Activated naive CD8-positive, alpha-beta T cell (primary cell): Measurements from ENCODE around the gene LRMDA.

Source experiments
- H3K27ac Mint-ChIP-seq: one replicate; pipeline ENCODE4 v1.8.0; 2021; ENCODE audit warnings: mixed read lengths
- H3K27me3 Mint-ChIP-seq: one replicate; pipeline ENCODE4 v1.8.0; 2021; ENCODE audit warnings: mixed read lengths
- H3K36me3 Mint-ChIP-seq: one replicate; pipeline ENCODE4 v1.8.0; 2021; ENCODE audit warnings: mixed read lengths
- H3K4me1 Mint-ChIP-seq: one replicate; pipeline ENCODE4 v1.8.0; 2021; ENCODE audit warnings: low read depth, mixed read lengths
- H3K4me3 Mint-ChIP-seq: one replicate; pipeline ENCODE4 v1.8.0; 2021; ENCODE audit warnings: mild to moderate bottlenecking, mixed read lengths
- H3K9me3 Mint-ChIP-seq: one replicate; pipeline ENCODE4 v1.8.0; 2021; ENCODE audit warnings: low read depth, mixed read lengths

LRMDA gene

DNA sequence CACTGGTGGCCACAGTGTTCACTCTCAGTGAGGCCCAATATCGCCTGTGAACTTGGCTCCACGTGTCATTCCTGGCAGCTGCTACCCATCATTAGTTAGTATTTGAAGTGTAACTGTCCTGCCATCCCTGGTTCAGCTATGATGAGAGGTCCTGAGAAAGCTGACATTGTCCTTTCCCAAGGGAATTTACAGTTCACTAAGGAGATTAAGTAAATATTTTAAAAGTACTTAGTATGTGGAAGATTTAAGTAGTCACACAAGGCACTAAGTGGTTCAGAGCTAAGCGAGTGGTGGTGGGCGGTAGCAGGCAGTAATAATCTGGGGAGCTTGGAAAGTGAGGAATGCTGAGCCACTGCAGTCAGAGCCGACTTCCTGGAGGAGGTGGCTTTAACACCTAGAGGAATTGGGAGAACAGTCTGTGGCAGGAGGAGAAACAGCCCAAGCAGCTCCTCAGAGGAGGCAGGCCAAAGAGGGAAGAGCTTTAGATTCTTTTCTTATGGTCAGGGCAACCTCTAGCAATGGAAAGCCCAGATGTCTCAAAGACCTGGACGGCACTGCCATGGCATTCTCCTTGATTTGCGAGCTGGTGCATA, 519.7 kb downstream of the LRMDA start:
- H3K27me3 Mint-ChIP-seq: peaks cover 1% of the 10 kb centered on the region
- no peaks in the 10 kb centered on the region for H3K9me3 Mint-ChIP-seq
- H3K4me1 Mint-ChIP-seq: no peaks in the 10 kb centered on the region
- H3K36me3 Mint-ChIP-seq: no peaks in the 10 kb centered on the region
- H3K4me3 Mint-ChIP-seq: no peak overlapping the region
- H3K27ac Mint-ChIP-seq: no peak overlapping the region

DNA sequence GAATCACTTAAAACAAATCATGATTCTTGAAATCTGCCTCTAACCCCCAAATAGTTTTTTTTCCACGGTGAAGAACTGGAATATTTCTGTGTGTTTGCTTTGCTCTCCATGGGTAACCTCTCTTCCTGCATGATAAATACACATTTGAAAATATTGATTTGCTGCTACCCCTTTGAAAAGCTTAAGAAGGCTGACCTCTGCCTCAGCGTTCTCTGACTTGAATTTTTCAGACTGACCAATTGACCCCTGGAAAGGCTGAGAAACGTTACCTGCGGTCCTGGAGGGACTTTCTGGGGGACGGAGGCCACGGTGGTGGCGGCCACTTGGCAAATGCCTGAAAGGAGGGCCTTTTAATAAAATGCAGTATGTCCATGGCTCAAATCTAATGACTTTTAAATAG, 520.2 kb downstream of the LRMDA start:
- H3K27ac Mint-ChIP-seq: no peak overlapping the region
- H3K4me3 Mint-ChIP-seq: no peak overlapping the region
- no peaks in the 10 kb centered on the region for H3K9me3 Mint-ChIP-seq
- H3K4me1 Mint-ChIP-seq: no peaks in the 10 kb centered on the region
- no peaks in the 10 kb centered on the region for H3K36me3 Mint-ChIP-seq
- H3K27me3 Mint-ChIP-seq: peaks cover 1% of the 10 kb centered on the region

DNA sequence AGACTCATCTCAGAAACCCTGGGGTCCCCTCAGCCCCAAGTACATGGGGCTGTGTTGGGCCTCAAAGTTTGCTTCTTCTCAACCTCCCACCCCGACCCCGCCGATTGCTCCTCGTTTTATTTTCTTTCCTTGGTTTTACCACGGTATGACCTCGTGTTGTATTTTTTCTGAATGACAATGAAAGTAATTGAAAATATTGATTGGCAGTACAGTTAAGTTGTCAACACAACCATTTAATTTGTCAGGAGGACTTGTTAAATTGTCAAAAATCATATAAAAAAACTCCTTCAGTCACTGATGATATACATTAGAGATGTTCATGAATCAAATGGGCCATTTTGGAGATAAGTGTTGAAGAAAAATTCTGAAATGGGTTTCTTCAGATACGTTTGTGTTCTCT, 520.7 kb downstream of the LRMDA start:
- Mint-ChIP-seq H3K9me3 (no peaks in the 10 kb centered on the region), H3K4me3 (no peak overlapping the region), H3K4me1 (no peaks in the 10 kb centered on the region), H3K27me3 (peaks cover 1% of the 10 kb centered on the region), H3K36me3 (no peaks in the 10 kb centered on the region), H3K27ac (no peak overlapping the region)

DNA sequence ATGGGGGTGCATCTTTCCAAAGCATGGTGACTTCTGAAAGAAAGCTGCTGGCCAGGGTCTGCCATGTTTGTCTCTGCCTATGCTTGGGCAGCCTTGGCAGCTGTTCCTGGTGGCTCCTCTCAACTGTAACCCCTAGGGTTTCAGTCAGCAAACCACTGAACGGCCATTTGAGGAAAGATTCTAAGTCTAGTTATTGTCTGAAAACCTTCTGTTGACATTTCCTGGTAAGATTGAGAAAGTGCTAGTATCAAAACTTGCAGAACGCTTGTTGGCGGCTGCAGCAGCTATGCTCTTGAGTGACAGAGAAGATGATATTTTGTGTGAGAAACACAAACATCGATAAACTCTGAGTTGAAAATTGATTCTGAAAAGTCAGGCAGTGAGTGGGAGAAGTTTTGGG, 523.1 kb downstream of the LRMDA start:
- Mint-ChIP-seq H3K9me3 (no peaks in the 10 kb centered on the region), H3K4me1 (no peaks in the 10 kb centered on the region), H3K36me3 (no peaks in the 10 kb centered on the region), H3K4me3 (no peak overlapping the region), H3K27me3 (peaks cover 1% of the 10 kb centered on the region), H3K27ac (no peak overlapping the region)

DNA sequence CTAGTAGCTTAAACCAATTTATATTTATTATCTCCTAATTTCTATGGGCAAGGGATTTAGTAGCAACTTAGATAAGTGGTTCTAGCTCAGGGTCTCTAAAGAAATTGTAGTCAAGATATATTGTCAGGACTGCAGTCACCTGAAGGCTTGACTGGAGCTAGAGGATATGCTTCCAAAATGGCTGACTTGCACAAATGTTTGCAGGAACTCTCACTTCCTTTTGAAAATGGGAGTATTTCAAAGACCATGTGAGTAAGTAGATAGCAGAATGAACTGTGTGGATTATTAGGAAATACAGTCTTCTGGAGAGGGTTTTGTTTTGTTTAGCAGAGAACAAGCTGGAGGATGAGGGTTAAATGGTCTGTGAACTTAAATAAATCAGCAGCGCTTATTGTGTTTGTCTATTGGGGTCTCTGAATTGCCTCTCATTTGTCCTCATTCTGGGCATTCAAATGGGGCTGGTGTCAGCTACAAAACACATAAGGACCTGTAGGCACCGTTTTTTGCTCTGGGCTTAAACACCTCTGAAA, 524.6 kb downstream of the LRMDA start:
- no peaks in the 10 kb centered on the region for H3K9me3 Mint-ChIP-seq
- no peaks in the 10 kb centered on the region for H3K4me1 Mint-ChIP-seq
- H3K27ac Mint-ChIP-seq: no peak overlapping the region
- H3K4me3 Mint-ChIP-seq: no peak overlapping the region
- no peaks in the 10 kb centered on the region for H3K36me3 Mint-ChIP-seq
- H3K27me3 Mint-ChIP-seq: peaks cover 1% of the 10 kb centered on the region

DNA sequence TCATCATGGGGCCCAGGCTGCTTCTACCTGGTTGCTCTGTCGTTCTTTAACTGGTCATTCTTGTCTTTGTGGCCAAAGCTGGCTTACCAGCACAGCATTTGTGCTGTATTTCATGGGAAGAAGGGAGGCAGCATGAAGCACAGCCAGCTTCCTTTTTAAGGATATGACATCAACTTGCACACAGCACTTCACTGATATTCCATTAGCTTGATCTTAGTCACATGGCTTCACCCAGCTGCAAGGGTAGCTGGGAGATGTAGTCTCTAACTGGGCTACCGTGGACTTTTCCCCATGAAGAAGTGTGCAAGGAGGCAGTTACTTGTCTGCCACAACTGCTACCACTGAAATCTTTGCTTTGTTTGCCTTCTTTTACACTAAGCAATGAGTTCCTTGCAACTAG, 525.2 kb downstream of the LRMDA start:
- H3K27ac Mint-ChIP-seq: no peak overlapping the region
- H3K4me3 Mint-ChIP-seq: no peak overlapping the region
- no peaks in the 10 kb centered on the region for H3K36me3 Mint-ChIP-seq
- H3K4me1 Mint-ChIP-seq: no peaks in the 10 kb centered on the region
- H3K9me3 Mint-ChIP-seq: no peaks in the 10 kb centered on the region
- peaks cover 1% of the 10 kb centered on the region for H3K27me3 Mint-ChIP-seq

DNA sequence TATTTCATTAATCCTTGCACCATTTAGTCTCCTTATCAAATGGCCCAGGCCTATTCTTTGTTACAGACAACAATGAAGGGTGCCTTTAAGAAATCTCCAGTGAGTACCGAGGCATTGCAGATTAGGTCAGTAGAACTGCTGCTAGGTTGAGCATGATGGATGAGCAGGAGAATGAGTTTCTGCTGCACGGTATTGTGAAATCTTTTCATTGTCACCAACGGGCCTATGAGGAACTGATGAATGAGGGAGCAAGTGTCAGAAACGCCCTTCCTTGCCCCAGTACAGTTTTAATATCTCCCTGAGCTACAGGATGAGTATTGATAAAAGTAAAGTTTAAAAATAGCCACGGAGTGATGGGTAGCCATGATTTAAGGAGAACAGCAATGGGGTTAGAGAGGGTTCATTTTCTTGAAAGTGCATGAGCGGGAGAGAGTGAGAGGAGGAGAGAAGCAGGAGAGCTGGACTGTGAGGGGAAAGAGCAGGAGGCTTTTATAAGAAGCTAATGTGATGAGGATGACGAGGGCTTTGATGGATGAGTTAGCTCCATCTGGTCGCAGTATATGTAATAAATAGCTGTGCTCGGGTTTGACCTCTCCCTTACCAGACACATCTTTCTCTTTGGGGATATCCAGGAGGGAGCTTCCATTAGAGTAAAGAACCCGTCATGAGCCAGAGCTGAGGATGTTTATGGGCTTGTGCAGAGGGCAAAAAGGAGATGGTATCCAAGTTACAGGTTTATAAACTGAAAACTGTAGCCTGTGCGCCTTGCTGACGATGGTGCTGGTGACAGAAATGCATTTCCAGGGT, 526.1 kb downstream of the LRMDA start:
- no peak overlapping the region for H3K4me3 Mint-ChIP-seq
- H3K27me3 Mint-ChIP-seq: peaks cover 1% of the 10 kb centered on the region
- H3K9me3 Mint-ChIP-seq: no peaks in the 10 kb centered on the region
- no peaks in the 10 kb centered on the region for H3K4me1 Mint-ChIP-seq
- H3K27ac Mint-ChIP-seq: no peak overlapping the region
- H3K36me3 Mint-ChIP-seq: no peaks in the 10 kb centered on the region

DNA sequence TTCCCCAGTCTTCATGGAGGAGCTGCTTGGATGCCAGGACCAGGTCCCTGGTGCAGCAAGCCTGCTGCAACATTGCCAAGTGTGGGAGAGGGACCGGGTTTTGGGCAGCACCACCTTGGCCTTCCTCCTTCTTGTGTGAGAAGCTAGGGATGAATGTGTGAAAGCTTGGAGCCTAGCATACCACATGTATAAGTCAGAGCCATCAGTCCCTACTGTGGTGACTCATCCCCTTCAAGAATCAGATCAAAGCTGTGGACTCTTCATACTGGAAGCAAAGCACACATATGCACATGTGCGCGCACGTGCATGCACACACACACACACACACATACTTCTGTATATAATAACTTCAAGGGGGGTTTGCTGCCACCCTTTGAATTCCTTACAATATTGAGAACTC, 527.8 kb downstream of the LRMDA start:
- Mint-ChIP-seq H3K4me1 (no peaks in the 10 kb centered on the region), H3K9me3 (no peaks in the 10 kb centered on the region), H3K36me3 (no peaks in the 10 kb centered on the region), H3K27ac (no peak overlapping the region), H3K27me3 (peaks cover 1% of the 10 kb centered on the region), H3K4me3 (no peak overlapping the region)

DNA sequence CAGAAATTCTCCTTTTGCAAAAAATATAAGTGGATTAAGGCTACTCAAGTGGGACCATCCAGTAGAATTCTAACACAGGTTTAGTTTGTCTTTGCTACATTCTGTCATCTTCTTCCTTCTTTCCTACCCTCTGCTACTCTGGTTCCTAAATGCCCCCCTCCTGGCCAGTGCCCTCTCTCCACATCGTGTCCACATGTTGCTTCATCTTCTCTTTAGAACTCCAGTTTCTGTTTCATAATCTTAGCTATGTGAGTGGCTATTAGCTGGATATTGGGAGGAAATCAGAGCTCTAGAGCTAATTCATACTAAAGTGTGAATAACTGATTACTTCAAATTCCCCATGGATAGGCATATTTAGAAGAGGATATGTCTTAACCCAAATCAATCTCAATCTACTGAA, 528.5 kb downstream of the LRMDA start:
- Mint-ChIP-seq H3K27me3 (no peaks in the 10 kb centered on the region), H3K27ac (no peak overlapping the region), H3K9me3 (no peaks in the 10 kb centered on the region), H3K4me1 (no peaks in the 10 kb centered on the region), H3K4me3 (no peak overlapping the region), H3K36me3 (no peaks in the 10 kb centered on the region)

DNA sequence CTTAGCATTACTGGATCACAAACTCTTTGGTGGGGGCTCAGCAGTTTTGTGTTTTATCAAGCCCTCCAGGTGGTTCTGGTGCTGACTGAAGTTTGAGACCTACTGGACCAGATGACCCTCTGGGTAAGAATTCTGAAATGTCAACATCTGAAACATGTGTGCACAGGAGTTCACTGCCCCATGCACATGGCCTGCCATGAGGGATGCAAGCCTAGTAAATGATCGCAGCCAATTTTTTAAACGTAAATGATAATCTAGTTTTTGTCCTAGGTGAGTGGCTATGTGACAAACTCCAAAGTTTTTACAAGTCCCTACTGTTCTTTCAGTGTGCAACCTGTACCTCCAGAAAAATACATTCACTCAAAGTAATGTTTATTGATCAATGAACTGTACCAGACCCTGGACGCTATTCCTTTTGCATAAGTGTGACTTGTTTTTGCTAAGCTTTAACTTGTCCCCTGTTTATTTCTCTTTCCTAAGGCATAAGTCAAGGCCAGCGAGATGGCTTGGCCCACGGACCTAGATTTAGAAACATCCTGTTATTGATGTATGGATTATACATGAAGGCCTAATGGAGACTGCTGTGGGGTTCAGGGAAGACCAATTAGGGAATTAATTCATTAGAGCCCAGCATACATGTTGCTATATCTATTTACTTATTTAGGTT, 531.1 kb downstream of the LRMDA start:
- no peaks in the 10 kb centered on the region for H3K9me3 Mint-ChIP-seq
- no peaks in the 10 kb centered on the region for H3K36me3 Mint-ChIP-seq
- no peak overlapping the region for H3K27ac Mint-ChIP-seq
- H3K4me3 Mint-ChIP-seq: no peak overlapping the region
- H3K4me1 Mint-ChIP-seq: no peaks in the 10 kb centered on the region
- peaks cover 3% of the 10 kb centered on the region for H3K27me3 Mint-ChIP-seq

DNA sequence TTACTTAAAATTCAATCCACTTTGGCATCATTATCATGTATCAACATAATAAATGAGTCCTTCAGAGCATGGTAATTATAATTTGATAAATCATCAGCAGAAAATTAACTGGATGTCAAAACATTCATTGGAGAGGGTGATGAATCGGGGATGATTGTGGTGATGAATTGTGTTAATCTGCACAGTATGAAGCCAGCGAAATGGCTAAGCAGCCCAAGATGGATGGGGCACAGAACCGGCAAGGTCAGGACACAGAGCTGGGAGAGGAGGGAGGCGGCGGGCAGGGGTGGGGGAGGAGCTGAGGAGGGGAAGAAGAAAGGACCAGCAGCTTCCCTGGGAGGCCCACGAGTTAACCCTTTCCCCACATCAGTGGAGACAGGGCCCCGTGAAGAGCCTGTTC, 536.1 kb downstream of the LRMDA start:
- H3K36me3 Mint-ChIP-seq: no peaks in the 10 kb centered on the region
- no peak overlapping the region for H3K27ac Mint-ChIP-seq
- no peaks in the 10 kb centered on the region for H3K9me3 Mint-ChIP-seq
- no peaks in the 10 kb centered on the region for H3K4me1 Mint-ChIP-seq
- no peak overlapping the region for H3K4me3 Mint-ChIP-seq
- H3K27me3 Mint-ChIP-seq: peaks cover 3% of the 10 kb centered on the region

DNA sequence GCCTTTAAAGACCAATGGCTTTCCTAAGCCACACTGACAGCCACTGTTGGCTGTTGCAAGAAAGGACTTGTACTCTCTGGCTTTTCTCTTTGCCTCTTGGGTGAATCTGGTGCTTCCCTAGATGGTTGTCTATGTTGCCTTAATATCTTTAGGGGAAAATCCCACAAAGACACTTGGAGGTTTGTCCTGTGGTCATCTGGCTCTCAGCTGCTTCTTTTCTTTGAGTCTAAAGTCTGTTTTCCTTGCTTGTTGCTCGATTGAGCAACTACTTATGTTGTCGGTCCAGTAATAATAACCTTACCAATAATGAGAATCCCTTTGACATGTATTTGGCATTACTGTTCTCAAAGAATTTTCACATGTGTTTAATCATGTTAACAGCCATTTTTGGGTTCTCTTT, 537.6 kb downstream of the LRMDA start:
- peaks cover 3% of the 10 kb centered on the region for H3K27me3 Mint-ChIP-seq
- no peak overlapping the region for H3K4me3 Mint-ChIP-seq
- H3K36me3 Mint-ChIP-seq: no peaks in the 10 kb centered on the region
- H3K27ac Mint-ChIP-seq: no peak overlapping the region
- no peaks in the 10 kb centered on the region for H3K9me3 Mint-ChIP-seq
- H3K4me1 Mint-ChIP-seq: no peaks in the 10 kb centered on the region

DNA sequence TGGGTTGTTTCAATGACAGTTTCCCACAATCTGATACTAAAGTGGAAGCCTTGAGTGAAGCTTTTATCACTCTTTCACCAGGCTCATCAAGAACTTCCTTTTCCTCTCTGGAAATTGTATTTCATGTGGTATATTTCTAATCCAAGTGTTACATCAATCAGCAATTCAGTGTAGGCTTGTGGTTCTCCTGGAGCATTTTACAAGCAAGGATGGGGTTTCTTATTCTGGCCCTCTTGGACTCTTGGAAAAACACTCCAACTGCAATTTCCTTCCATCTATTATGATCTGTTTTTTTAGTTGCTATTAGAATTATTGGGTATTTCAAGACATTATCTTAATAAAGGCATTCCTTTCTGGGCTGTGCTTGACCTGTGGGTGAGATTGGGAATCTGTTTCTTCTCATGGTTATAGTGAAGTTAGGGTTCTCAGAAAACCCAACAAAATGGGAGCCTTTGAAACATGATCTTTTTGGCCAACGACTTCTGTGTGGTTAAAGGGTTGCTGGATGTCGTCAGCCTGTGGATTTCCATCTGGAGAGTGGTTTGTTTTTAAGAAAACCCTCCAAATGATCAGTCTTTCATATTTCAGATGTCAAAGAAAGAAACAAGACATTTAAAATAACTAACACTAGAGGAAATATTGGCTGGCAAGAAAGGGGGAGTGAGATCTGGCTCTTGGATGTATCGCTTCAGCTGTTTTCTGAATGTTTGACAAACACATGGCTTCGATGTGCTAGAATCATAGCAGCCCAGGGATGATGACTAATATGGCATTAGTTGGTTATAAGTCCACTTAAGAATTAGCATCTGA, 540.2 kb downstream of the LRMDA start:
- H3K4me1 Mint-ChIP-seq: no peaks in the 10 kb centered on the region
- H3K36me3 Mint-ChIP-seq: no peaks in the 10 kb centered on the region
- no peak overlapping the region for H3K4me3 Mint-ChIP-seq
- peaks cover 3% of the 10 kb centered on the region for H3K27me3 Mint-ChIP-seq
- H3K9me3 Mint-ChIP-seq: no peaks in the 10 kb centered on the region
- no peak overlapping the region for H3K27ac Mint-ChIP-seq

DNA sequence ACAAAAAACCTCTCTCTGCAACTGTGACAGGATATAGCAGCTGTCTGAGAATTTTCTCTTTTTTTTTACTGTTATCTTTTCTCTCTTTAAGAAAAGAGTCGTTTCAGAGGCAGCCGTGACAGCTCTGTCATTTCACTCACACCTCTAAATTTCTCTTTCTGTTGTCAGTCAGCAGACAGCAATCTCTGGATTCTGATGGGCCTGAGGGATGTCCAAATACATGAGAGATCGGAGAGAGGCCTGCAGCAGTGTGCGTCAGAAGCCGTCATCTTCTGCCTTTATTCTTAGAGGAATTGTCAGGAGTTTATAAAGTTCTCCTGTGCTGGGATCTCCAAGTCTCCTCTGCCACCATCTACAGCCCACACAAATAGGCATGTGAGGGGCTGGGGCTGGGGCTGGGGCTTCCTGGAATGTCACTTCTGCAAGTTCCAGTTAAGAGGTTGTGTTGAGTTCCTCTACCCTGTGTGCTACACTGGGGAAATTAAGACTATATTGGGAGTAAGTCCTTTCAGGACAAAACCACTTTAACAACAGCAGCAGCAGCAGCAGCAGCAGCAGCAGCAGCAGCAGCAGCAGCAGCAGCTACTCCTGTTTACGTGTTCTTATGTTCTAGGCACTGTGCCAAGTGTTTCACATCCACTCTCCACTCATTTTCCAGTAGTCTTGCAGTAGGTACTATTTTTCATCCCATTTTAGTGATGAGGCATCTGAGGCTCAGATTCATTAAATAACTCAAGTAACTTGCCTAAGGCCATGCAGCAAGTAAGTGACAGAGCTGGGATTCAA, 541.3 kb downstream of the LRMDA start:
- Mint-ChIP-seq H3K9me3 (no peaks in the 10 kb centered on the region), H3K27me3 (no peaks in the 10 kb centered on the region), H3K4me1 (no peaks in the 10 kb centered on the region), H3K4me3 (no peak overlapping the region), H3K36me3 (no peaks in the 10 kb centered on the region), H3K27ac (no peak overlapping the region)
